ENCODE results near the gene HSD17B1. TPM values are rescaled to one million over a fixed set of nuclear protein-coding genes. Genes with fewer than 3 reads are reported as not detected.

The HSD17B1 gene
- total and polyA plus RNA-seq, 2 of the 4 experiments (the other 2 are of a cell fraction), result 0.72 to 1.4 TPM

DNA sequence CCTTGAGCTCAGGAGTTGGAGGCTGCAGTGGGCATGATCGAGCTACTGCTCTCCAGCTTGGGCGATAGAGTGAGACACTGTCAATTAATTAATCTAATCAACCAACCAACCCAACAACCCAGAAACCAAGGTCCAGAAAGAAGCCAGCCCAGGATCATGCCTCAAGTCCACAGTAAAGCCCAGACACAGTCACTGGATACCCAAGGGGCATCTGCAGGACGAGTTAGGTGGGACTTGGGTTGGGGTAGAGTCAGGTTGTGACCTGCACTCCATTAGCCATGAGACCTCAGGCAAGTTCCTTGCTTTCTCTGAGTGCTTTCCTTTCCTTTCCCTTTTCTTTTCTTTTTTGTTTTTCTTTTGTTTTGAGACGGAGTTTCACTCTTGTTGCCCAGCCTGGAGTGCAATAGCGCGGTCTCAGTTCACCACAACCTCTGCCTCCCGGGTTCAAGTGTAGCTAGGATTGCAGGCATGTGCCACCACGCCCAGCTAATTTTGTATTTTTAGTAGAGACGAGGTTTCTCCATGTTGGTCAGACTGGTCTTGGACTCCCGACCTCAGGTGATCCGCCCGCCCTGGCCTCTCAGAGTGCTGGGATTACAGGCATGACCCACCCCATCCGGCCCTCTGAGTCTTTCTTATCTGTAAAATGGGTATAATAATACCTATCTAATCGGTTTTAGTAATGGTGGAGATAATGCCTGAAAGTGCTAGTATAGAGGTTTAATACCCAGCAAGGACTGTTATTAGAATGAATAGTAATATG, 3.5 kb upstream of the HSD17B1 start:
- Histone ChIP-seq H4K8ac (ENCODE audit: low read depth in 2 of 2, low read length in 2 of 2) (no peak overlapping the region), H2AK9ac (replicated peaks; ENCODE audit: low read depth, low read length, poor library complexity) (no peak overlapping the region), H3K79me1 (ENCODE audit: low read depth in 1 of 2, low read length in 2 of 2) (peaks cover 6 to 46% of the 10 kb centered on the region in 2 experiments), H3K27ac (ENCODE audit: insufficient read depth, low read length) (no peak overlapping the region), H2AFZ (replicated peaks; ENCODE audit: low read length, poor library complexity) (no peak overlapping the region), H3K56ac (ENCODE audit: extremely low read depth, insufficient read depth, low read length) (no peak overlapping the region), H3K4me3 (ENCODE audit: insufficient read depth, low read depth, low read length) (no peak overlapping the region), H3K9me1 (ENCODE audit: insufficient read depth, low read length) (peaks cover 4% of the 10 kb centered on the region; the same call in 1 of the 2 replicates), H3K4ac (ENCODE audit: low read depth, low read length) (no peak overlapping the region), H3K27me3 (ENCODE audit: control insufficient read depth, insufficient read depth, low read length) (no peaks in the 10 kb centered on the region), H4K91ac (ENCODE audit: insufficient read depth, low read depth, low read length) (no peak overlapping the region), H3K4me1 (ENCODE audit: control insufficient read depth, insufficient read depth, low read length) (peaks cover 6% of the 10 kb centered on the region), H3K14ac (replicated peaks; ENCODE audit: low read depth, low read length) (no peak overlapping the region), H3K23ac (ENCODE audit: low read depth, low read length) (peak overlapping the region; percentile 85; the same call in 1 of the 2 replicates), H2BK120ac (ENCODE audit: low read depth, low read length) (no peak overlapping the region), H2AK5ac (ENCODE audit: low read depth, low read length) (peak overlapping the region; percentile 46; the same call in 1 of the 2 replicates), H3K9ac (ENCODE audit: low read depth, low read length) (no peak overlapping the region), H2BK5ac (ENCODE audit: low read depth, low read length, poor library complexity, severe bottlenecking) (no peak overlapping the region), H3K9me3 (ENCODE audit: control insufficient read depth, insufficient read depth, low read length) (no peaks in the 10 kb centered on the region), H2BK15ac (ENCODE audit: low read depth, low read length) (no peak overlapping the region), H2BK20ac (ENCODE audit: low read depth, low read length) (no peak overlapping the region), H3K36me3 (ENCODE audit: control insufficient read depth, insufficient read depth, low read length) (peaks cover 12% of the 10 kb centered on the region; the same call in 1 of the 2 replicates), H4K5ac (ENCODE audit: low read depth, low read length) (no peak overlapping the region), H3K18ac (ENCODE audit: low read depth, low read length) (no peak overlapping the region), H3K4me2 (ENCODE audit: low read depth, low read length) (no peak overlapping the region), H4K20me1 (ENCODE audit: insufficient read depth, low read length) (no peaks in the 10 kb centered on the region; the same call in 1 of the 2 replicates)
- ATAC-seq (ENCODE audit: low read depth), result no peak
- WGBS, 2 experiments (ENCODE audit: extremely low coverage in 2 of 2, insufficient read length in 1 of 2), result 100% methylated on average over 1 of the region's 14 CpGs; no CpG with 5 or more reads in 1 of the 2 experiments
- ChIA-PET POLR2A (ENCODE audit: unreplicated experiment) (no interaction called here), CTCF (no interaction called here)
- BruUV-seq (replicated peaks), result no TSS peak
- TF ChIP-seq CHD1 (IDR thresholded peaks at IDR 0.05; ENCODE audit: low read depth, low read length) (no peak), MAZ (IDR thresholded peaks at IDR 0.05; ENCODE audit: borderline replicate concordance, low read depth, low read length) (no peak)
- intact Hi-C loops (cut with micrococcal nuclease) (no loop called here), dilution Hi-C loops (cut with HindIII; ENCODE audit: low sequenced_read_pairs, unreplicated experiment) (no loop called here), in situ Hi-C loops (cut with MboI; ENCODE audit: low sequenced_read_pairs) (no loop called here)
- DNase-seq, result no peak

Data from IMR-90 (cell line).